GM12891 (cell line): ENCODE data around the gene ASCC2.

Experiments used
- POLR2A ChIP-seq: IDR thresholded peaks from 2 replicates; pipeline ENCODE4 v1.6.1; 2011; ENCODE audit warnings: low read depth, low read length, control low read depth
- POLR2AphosphoS5 ChIP-seq: IDR thresholded peaks from 2 replicates; pipeline ENCODE4 v1.6.1; 2011; ENCODE audit warnings: low read depth, low read length, control low read depth
- SPI1 ChIP-seq: IDR thresholded peaks from 2 replicates; pipeline ENCODE4 v1.6.1; 2011; ENCODE audit warnings: low read depth, low read length, control low read depth
- TAF1 ChIP-seq: IDR thresholded peaks from 2 replicates; pipeline ENCODE4 v1.6.1; 2011; ENCODE audit warnings: low read depth, low read length, control low read depth

DNA sequence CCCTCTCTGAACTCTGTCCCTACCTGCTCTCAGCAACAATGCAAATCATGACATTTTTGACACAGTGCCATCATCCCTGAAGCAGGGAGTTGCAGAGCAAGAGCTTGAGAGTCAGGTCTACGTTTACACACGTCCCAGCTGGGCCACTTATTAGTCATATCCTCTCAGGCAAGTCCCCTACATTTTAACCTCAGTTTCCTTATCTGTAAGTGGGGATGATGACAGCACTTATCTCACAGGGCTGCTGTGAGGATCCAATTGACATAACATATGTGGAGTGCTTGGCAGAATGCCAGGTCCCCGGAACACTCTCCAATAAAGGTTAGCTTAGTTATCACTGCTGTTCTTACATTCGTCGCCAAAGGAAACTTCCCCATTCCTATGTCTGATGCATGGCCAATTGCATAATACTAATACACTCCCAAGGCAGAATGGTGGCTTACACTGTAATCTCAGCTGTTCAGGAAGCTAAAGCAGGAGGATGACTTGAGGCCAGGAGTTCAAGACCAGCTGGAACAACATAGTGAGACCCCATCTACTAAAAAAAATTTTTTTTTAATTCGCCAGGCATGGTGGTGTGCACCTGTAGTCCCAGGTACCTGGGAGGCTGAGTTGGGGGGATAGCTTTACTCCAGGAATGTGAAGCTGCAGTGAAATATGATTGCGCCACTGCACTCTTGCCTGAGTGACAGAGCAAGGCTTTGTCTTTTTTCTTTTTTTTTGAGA lies 16.6 kb downstream of the ASCC2 start:
- no peak for TF ChIP-seq POLR2A
- no peak for TF ChIP-seq POLR2AphosphoS5
- no peak for TF ChIP-seq SPI1
- TF ChIP-seq TAF1 = no peak
